ENCODE data around the gene PPP2R5A.

- TF ChIP-seq CTCF (IDR thresholded peaks at IDR 0.05; ENCODE audit: low read length) (no peak), EZH2phosphoT487 (IDR thresholded peaks at IDR 0.05; ENCODE audit: low read length) (no peak)
These were observed 4.3 kb downstream of the PPP2R5A start for GRCh38 chr1:212289262-212290077.
